HUES48 (cell line): ENCODE data around the gene DSCAM.
A peak's percentile ranks its signal among the peaks of the same experiment; 100 is the strongest.

Source experiments
- H3K27ac ChIP-seq: one replicate; pipeline ENCODE4 v1.7.0; 2013; ENCODE audit warnings: low read depth, low read length, inconsistent platforms
- H3K27me3 ChIP-seq: 2 replicates; pipeline ENCODE4 v1.6.1; 2013; ENCODE audit warnings: mild to moderate bottlenecking, low read length; ENCODE audit not compliant: control insufficient read depth, insufficient read depth
- H3K36me3 ChIP-seq: 2 replicates; pipeline ENCODE4 v1.6.1; 2013; ENCODE audit warnings: low read length; ENCODE audit not compliant: control insufficient read depth, insufficient read depth
- H3K4me1 ChIP-seq: 2 replicates; pipeline ENCODE4 v1.6.1; 2013; ENCODE audit warnings: mild to moderate bottlenecking, low read length; ENCODE audit not compliant: control insufficient read depth, insufficient read depth
- H3K4me3 ChIP-seq: 2 replicates; pipeline ENCODE4 v1.5.1; 2013; ENCODE audit warnings: mild to moderate bottlenecking, low read depth, low read length
- H3K9ac ChIP-seq: 2 replicates; pipeline ENCODE4 v1.6.1; 2013; ENCODE audit warnings: mild to moderate bottlenecking, low read depth, low read length, moderate library complexity
- H3K9me3 ChIP-seq: 2 replicates; pipeline ENCODE4 v1.6.1; 2013; ENCODE audit warnings: low read length; ENCODE audit not compliant: control insufficient read depth, insufficient read depth

The DSCAM gene

GRCh38 chr21:40613546-40614030 lies 233.4 kb downstream of the DSCAM start:
- Histone ChIP-seq H3K4me1 (0 out of 2 replicates have a peak, but pooled peaks cover under 1% of the 10 kb centered on the region), H3K36me3 (no peaks in the 10 kb centered on the region), H3K9ac (no peak overlapping the region), H3K27ac (no peak overlapping the region), H3K9me3 (no peaks in the 10 kb centered on the region), H3K4me3 (no peak overlapping the region), H3K27me3 (no peaks in the 10 kb centered on the region)

DNA sequence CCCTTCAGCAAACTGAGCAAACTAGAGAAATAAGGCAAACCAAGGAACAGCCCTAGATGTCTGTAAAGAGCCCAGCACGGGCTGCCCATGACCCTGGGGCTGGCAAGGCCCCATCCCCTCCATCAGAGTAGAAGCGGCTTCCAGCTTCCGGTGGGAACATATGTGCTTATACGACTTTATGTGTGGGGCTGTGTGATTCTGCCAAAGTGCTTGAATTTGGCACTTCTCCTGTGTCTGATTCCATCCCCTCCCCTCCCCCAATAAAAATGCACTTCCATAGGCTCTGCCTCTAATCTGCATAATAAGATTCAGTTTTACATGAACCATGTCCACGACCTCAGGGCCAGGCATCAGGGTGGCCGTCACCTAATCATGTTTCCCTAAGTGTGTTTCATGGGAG lies 236.6 kb downstream of the DSCAM start:
- H3K9ac ChIP-seq, result no peak overlapping the region
- no peaks in the 10 kb centered on the region for H3K27me3 ChIP-seq
- no peak overlapping the region for H3K4me3 ChIP-seq
- no peaks in the 10 kb centered on the region for H3K9me3 ChIP-seq
- no peaks in the 10 kb centered on the region for H3K36me3 ChIP-seq
- H3K27ac ChIP-seq, result no peak overlapping the region
- H3K4me1 ChIP-seq, result peaks cover 4% of the 10 kb centered on the region; the same call in 1 of the 2 replicates

DNA sequence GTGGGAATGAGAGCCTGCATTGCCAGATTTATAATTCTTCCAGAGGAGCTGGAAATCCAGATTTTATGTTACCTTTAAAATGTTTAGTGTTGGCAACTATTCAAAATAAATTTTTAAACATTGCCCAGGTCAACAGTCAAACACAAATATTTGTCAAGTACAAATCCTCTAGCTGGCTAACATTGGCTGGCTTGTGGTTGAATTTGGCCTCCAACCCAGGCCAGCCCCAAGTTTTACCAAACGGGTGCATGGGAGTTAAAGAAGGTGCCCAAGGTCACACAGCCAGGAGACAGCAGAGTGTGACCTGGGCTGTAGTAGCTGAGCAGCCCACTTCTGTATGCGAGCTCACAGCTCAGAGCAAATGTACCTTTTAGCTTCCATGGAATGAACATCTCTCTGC lies 240.6 kb downstream of the DSCAM start:
- Histone ChIP-seq H3K27me3 (no peaks in the 10 kb centered on the region), H3K9me3 (no peaks in the 10 kb centered on the region), H3K9ac (no peak overlapping the region), H3K36me3 (no peaks in the 10 kb centered on the region), H3K27ac (no peak overlapping the region), H3K4me3 (no peak overlapping the region), H3K4me1 (peaks cover 11% of the 10 kb centered on the region; the same call in 1 of the 2 replicates)

- Histone ChIP-seq H3K9me3 (no peaks in the 10 kb centered on the region), H3K36me3 (no peaks in the 10 kb centered on the region), H3K27me3 (no peaks in the 10 kb centered on the region), H3K4me1 (peaks cover 11% of the 10 kb centered on the region; the same call in 1 of the 2 replicates), H3K27ac (no peak overlapping the region), H3K4me3 (no peak overlapping the region), H3K9ac (no peak overlapping the region)
Observed at GRCh38 chr21:40605094-40605493, 241.9 kb downstream of the DSCAM start.

GRCh38 chr21:40603774-40604173 lies 243.2 kb downstream of the DSCAM start:
- H3K27ac ChIP-seq, result no peak overlapping the region
- H3K4me1 ChIP-seq, result peaks cover 11% of the 10 kb centered on the region; the same call in 1 of the 2 replicates
- H3K36me3 ChIP-seq, result no peaks in the 10 kb centered on the region

GRCh38 chr21:40602080-40602479 lies 244.9 kb downstream of the DSCAM start:
- H3K27me3 ChIP-seq, result no peaks in the 10 kb centered on the region
- H3K4me3 ChIP-seq, result no peak overlapping the region
- H3K9me3 ChIP-seq, result no peaks in the 10 kb centered on the region
- H3K4me1 ChIP-seq, result 0 out of 2 replicates have a peak, but pooled peaks cover 7% of the 10 kb centered on the region
- no peak overlapping the region for H3K27ac ChIP-seq
- H3K9ac ChIP-seq, result no peak overlapping the region
- H3K36me3 ChIP-seq, result no peaks in the 10 kb centered on the region

More at GRCh38 chr21:40603774-40604173, 243.2 kb downstream of the DSCAM start:
- H3K27me3 ChIP-seq, result no peaks in the 10 kb centered on the region
- no peaks in the 10 kb centered on the region for H3K9me3 ChIP-seq
- H3K9ac ChIP-seq, result no peak overlapping the region
- H3K4me3 ChIP-seq, result no peak overlapping the region

GRCh38 chr21:40595806-40596205 lies 251.2 kb downstream of the DSCAM start:
- no peak overlapping the region for H3K4me3 ChIP-seq
- no peak overlapping the region for H3K9ac ChIP-seq
- H3K27ac ChIP-seq, result no peak overlapping the region
- no peaks in the 10 kb centered on the region for H3K27me3 ChIP-seq
- no peaks in the 10 kb centered on the region for H3K36me3 ChIP-seq
- H3K9me3 ChIP-seq, result no peaks in the 10 kb centered on the region
- no peaks in the 10 kb centered on the region for H3K4me1 ChIP-seq

DNA sequence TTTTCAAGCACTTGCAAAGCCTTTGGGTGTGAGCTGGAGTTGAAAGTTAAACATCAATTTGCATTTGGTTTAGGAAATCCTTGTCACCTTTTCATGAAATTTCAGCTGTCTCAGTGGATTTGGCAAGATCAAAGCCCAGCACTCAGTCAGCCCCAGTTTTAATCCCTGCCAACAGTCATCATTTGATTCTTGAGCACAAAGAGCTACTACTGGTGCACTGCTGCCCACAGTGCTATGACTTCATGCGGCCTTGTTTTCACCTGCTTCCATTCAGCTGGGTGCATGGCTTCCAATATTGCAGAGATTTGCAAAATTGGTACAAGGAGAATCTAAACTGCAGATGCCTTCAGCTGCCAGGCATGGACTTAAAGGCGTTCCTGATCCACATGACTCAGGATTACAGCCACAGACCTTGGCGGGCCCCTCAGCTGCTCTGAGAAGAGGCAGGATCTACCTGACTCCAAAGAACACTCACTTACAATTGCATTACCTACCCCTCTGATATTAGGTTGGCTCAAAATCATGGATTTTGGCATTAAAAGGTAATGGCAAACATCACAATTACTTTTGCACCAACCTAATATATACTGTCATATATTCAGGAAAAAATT lies 259.1 kb downstream of the DSCAM start:
- H3K27me3 ChIP-seq, result no peaks in the 10 kb centered on the region
- peaks cover 13% of the 10 kb centered on the region for H3K4me1 ChIP-seq
- H3K27ac ChIP-seq, result no peak overlapping the region
- no peak overlapping the region for H3K4me3 ChIP-seq
- no peaks in the 10 kb centered on the region for H3K36me3 ChIP-seq
- no peaks in the 10 kb centered on the region for H3K9me3 ChIP-seq
- H3K9ac ChIP-seq, result no peak overlapping the region

- H3K9ac ChIP-seq, result no peak overlapping the region
- no peaks in the 10 kb centered on the region for H3K9me3 ChIP-seq
- H3K36me3 ChIP-seq, result no peaks in the 10 kb centered on the region
- no peaks in the 10 kb centered on the region for H3K27me3 ChIP-seq
- H3K4me3 ChIP-seq, result no peak overlapping the region
- H3K27ac ChIP-seq, result no peak overlapping the region
- peaks cover 13% of the 10 kb centered on the region for H3K4me1 ChIP-seq
Observed at GRCh38 chr21:40586575-40586974, 260.4 kb downstream of the DSCAM start.

- Histone ChIP-seq H3K27ac (peak overlapping the region; percentile 77), H3K9me3 (0 out of 2 replicates have a peak, but pooled peaks cover 3% of the 10 kb centered on the region), H3K27me3 (no peaks in the 10 kb centered on the region), H3K4me1 (peaks cover 15% of the 10 kb centered on the region; the same call in 1 of the 2 replicates), H3K4me3 (no peak overlapping the region), H3K9ac (no peak overlapping the region), H3K36me3 (no peaks in the 10 kb centered on the region)
Observed at GRCh38 chr21:40577285-40578043, 269.5 kb downstream of the DSCAM start.

DNA sequence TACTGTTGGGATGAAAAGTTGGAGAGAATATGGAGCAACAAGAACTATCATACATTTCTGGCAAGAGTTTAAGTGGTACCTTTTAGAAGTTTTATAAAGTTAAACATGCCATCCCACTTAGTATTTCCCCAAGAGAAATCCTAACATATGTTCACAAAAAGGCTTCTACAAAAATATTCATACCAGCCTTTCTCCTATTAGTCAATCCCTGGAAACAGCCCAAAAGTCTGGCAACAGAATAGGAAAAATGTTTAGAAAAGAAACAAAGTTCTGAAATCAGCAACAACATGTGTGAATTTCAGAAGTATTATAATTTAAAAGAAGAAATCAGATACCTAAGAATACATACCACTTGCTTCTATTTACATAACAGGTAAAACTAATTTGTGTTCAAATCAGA lies 271.0 kb downstream of the DSCAM start:
- H3K9ac ChIP-seq, result no peak overlapping the region
- H3K4me3 ChIP-seq, result peak overlapping the region; percentile 27; the same call in 1 of the 2 replicates
- H3K36me3 ChIP-seq, result no peaks in the 10 kb centered on the region
- H3K9me3 ChIP-seq, result 0 out of 2 replicates have a peak, but pooled peaks cover 3% of the 10 kb centered on the region
- no peaks in the 10 kb centered on the region for H3K27me3 ChIP-seq
- H3K27ac ChIP-seq, result peak overlapping the region; percentile 27
- H3K4me1 ChIP-seq, result peaks cover 15% of the 10 kb centered on the region; the same call in 1 of the 2 replicates
